GM21529 (cell line): Measurements from ENCODE around the gene ITGB5.
"Not testable (repeated sequence)": the region's sequence is repeated elsewhere in the genome, so short reads cannot be mapped to it uniquely, and the experiment has no call there.

Experiments
- ATAC-seq: cut with Tn5 transposase; IDR thresholded peaks from one replicate; pipeline ENCODE4 v1.9.1; 2021; ENCODE audit not compliant: unreplicated experiment

The ITGB5 gene

GRCh38 chr3:124838963-124839362 is 48.2 kb downstream of the ITGB5 start:
- no peak for ATAC-seq

GRCh38 chr3:124837730-124838186 is 49.4 kb downstream of the ITGB5 start:
- ATAC-seq = no peak

DNA sequence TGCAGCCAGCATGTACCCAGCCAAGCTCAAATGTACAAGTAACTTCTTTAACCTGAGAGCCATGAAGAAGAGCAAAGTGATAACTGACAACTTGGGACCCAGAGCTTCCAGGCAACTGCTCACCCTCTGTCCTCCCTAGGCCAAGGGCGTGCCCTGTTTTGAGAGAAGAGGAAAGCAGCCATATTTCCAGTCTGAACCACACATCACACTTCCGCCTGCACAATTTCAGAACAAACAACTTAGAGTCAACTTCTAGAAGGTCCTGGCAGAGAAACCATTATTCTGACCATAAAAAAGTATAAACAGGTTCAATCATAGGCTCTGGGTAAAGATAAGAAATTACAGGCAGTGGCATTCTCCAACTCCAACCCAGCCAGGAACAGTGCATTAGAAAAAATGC is 50.1 kb downstream of the ITGB5 start:
- ATAC-seq = no peak

DNA sequence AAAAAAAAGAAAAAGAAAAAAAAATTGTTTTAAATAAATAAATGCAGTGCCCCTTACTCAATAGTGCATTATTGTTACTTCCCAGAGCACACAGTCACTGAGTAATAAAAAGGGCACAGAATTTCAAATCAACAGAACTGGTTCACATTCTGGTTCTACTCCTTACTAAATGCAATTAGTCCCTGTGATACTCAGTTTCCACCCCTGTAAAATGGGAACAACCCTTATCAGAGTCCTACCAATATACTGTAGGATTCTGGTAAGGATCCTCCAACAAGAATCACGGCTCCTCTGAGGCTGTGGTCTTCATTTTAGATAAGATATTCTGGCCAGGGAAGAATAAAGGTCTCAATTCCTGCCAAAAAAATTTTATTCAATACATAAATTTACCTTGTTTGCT is 50.7 kb downstream of the ITGB5 start:
- no peak for ATAC-seq

- peak; percentile 90 for ATAC-seq
Observed at GRCh38 chr3:124834723-124835718, 52.1 kb downstream of the ITGB5 start.

DNA sequence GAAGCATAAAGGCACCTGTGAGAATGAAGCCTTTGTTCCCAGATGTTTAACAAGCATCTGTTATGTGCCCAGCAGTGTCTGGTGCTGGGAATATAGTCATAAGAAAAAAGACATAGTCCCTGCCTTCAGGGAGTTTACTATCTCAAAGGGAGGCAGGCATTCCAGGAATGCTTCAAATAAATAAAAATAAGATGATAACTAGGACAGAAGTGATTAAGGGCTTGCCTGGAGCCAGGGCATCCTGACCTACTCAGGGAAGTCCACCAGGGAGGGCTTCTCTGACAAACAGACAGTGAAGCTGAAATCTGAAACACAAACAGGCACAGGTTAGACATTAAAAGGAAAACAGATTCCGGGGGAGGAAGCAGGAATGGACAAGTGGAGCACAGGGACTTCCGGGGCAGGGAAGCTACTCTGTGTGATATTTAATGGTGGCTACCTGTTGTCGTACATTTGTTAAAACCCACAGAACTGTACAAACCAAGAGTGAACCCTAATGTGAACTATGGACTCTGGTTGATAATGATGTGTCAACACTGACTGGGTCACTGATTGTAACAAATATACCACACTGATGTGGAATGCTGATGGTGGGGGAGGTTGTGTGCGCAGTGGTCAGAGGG is 53.3 kb downstream of the ITGB5 start:
- no peak for ATAC-seq

GRCh38 chr3:124832782-124833709 is 54.1 kb downstream of the ITGB5 start:
- ATAC-seq = no peak

DNA sequence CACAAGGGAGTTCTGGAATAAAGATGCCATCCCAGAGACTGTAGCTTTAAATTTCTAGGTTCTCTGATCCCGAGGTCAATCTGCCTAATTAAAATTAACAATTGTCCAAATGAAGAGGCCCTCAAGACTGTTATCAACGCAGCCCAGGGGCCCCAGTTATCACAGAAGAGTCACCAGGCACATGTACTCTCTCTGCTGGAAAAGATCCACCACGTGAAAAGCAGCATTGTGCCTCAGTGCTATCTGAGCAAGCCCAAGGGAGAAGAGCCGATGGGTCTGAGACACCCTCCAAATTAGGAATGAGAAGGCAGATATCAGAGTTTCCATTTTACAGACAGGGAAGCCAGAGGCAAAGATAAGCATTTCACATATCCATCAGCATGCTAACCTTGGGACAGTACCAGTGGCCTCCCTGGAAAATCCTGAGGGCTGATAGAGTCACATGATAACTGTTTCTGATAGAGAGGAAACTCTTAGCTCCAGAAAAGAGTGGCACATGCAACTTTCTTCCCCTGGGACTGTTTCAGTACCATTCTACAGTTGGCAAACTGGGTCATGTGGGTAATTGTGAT is 55.5 kb downstream of the ITGB5 start:
- no peak for ATAC-seq

- ATAC-seq = no peak
Observed at GRCh38 chr3:124829819-124830554, 57.2 kb downstream of the ITGB5 start.

DNA sequence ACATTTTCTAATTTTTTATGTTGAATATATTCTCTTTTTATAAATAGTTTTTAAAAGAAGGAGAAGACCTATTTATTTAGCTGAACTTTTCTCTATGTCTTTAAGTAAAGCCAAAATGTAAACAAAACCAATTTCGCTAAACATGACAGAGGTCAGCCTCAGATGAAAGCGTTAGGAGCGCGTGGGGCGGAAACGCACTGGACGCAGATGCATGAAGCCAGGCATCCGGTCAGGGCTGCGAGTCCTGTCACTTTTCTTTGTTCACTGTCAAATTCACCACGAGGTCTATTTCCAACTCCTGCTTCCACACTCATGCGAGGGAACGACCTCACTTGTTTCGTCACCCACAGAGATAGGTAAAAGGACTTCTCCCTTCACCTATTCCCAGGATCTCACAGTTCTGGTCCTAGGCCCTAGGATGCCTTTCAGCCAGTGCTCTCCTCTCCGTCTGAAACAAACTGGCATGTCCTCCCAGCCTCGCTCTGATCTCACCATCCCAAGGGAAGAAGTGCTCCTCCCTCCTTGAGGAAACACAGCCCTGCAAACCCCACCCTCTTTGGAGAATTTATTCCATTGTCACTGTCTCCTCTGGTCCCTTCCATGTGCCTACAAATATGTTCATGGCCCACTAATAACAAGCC is 57.9 kb downstream of the ITGB5 start:
- no peak for ATAC-seq

- not testable (repeated sequence) for ATAC-seq
Observed at GRCh38 chr3:124827476-124828206, 59.5 kb downstream of the ITGB5 start.

GRCh38 chr3:124826703-124827102 is 60.5 kb downstream of the ITGB5 start:
- no peak for ATAC-seq

GRCh38 chr3:124824286-124824915 is 62.8 kb downstream of the ITGB5 start:
- ATAC-seq = no peak

- ATAC-seq = no peak
Observed at GRCh38 chr3:124823648-124824047, 63.5 kb downstream of the ITGB5 start.

DNA sequence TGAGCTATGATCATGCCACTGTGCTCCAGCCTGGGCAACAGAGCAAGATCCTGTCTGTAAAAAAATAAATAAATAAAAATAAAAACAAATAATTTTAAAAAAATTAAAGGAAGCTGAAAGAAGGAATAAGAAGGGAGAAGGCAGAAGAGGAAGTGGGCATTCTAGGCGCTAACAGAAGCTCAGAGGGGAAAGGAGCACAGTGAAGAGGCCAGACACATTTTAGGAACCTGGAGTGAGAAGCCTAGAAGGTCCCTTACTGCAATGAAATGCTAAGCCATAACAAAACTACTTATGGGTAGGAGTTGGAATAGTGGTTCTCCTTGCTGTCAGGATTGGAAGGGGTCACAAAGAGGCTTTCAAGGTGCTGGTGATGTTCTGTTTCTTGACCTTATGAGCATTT is 64.0 kb downstream of the ITGB5 start:
- ATAC-seq = no peak

DNA sequence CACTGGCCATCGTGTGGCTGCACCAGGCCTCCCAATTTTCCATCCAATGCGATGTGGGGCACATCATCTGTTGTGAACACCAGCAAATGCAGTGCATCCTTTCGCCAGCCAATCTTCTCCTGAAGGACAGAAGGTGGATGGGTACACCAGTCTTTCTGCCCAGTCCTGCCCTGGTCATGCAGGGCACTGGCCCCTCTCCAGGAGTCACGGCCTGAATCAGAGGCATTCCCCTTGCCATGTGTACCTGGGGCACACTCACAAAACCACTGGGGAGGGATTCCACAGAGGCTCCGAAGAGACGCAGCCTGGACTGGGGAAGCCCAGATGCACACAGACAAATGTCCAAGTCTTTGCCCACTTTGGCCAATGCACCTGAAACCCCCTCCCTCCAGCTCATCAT is 65.8 kb downstream of the ITGB5 start:
- ATAC-seq = no peak

- ATAC-seq = no peak
Observed at GRCh38 chr3:124818398-124819091, 68.6 kb downstream of the ITGB5 start.

DNA sequence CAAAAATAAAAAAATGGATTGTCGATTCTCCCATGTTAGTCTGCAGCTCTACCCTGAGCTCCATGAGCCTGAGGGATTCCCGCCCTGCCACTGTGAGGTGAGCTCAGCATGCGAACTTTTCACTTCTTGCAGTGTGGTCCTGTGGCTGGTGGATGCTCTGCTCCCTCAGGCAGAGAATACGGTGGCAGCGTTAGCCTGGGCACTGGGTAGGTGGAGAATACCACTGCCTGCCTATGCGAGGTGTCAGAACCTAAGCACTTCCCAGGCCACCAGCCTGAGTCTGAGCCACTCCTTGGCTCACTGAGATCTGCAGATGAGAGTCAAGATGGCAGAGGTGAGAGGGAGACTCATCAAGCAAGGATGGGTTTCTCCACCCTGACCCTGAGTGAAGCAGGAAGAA is 70.1 kb downstream of the ITGB5 start:
- ATAC-seq = no peak
